Astrocyte (in vitro differentiated cells and primary cell): Measurements from ENCODE around the gene HOXA11. TPM values are rescaled to one million over a fixed set of nuclear protein-coding genes. Genes with fewer than 3 reads are reported as not detected.

Source experiments
- DNase-seq: peaks from one replicate; pipeline ENCODE4 v3.0.0-alpha.2; 2010; ENCODE audit warnings: low read depth
- FAIRE-seq: peaks from 2 replicates; lab custom pipeline; 2011; peaks lifted over from hg19 to GRCh38; lab: Jason Lieb, UNC
- H2AFZ ChIP-seq: 2 replicates; pipeline ENCODE4 v1.6.0; 2012; ENCODE audit warnings: low read depth, low read length, inconsistent platforms
- H3K27ac ChIP-seq: 2 replicates; pipeline ENCODE4 v1.5.1; 2011; ENCODE audit warnings: low read depth, low read length, inconsistent platforms
- H3K27me3 ChIP-seq: 2 replicates; pipeline ENCODE4 v1.6.0; 2011; ENCODE audit warnings: low read length, inconsistent platforms; ENCODE audit not compliant: insufficient read depth
- H3K36me3 ChIP-seq: 2 replicates; pipeline ENCODE4 v1.5.1; 2011; ENCODE audit warnings: low read length, inconsistent platforms; ENCODE audit not compliant: insufficient read depth
- H3K4me1 ChIP-seq: 2 replicates; pipeline ENCODE4 v1.5.1; 2011; ENCODE audit warnings: low read length, inconsistent platforms; ENCODE audit not compliant: insufficient read depth
- H3K4me2 ChIP-seq: 2 replicates; pipeline ENCODE4 v1.6.0; 2012; ENCODE audit warnings: low read length, inconsistent platforms
- H3K4me3 ChIP-seq: 2 replicates; pipeline ENCODE4 v1.5.1; 2011; ENCODE audit warnings: low read depth, mild to moderate bottlenecking, low read length, inconsistent platforms; ENCODE audit not compliant: insufficient read depth
- H3K79me2 ChIP-seq: 2 replicates; pipeline ENCODE4 v1.6.0; 2012; ENCODE audit warnings: mild to moderate bottlenecking, low read length, inconsistent platforms; ENCODE audit not compliant: insufficient read depth
- H3K9ac ChIP-seq: 2 replicates; pipeline ENCODE4 v1.6.0; 2012; ENCODE audit warnings: mild to moderate bottlenecking, low read length, inconsistent platforms
- H3K9me3 ChIP-seq: 2 replicates; pipeline ENCODE4 v1.5.1; 2012; ENCODE audit warnings: low read depth, mild to moderate bottlenecking, low read length, inconsistent platforms; ENCODE audit not compliant: insufficient read depth
- H4K20me1 ChIP-seq: 2 replicates; pipeline ENCODE4 v1.6.0; 2012; ENCODE audit warnings: low read length, inconsistent platforms; ENCODE audit not compliant: insufficient read depth
- H3K27ac Mint-ChIP-seq: one replicate; pipeline ENCODE4 v1.8.0; 2021; ENCODE audit warnings: mild to moderate bottlenecking, mixed read lengths; ENCODE audit not compliant: unreplicated experiment
- H3K27me3 Mint-ChIP-seq: one replicate; pipeline ENCODE4 v1.8.0; 2021; ENCODE audit warnings: low read depth, mixed read lengths; ENCODE audit not compliant: unreplicated experiment
- H3K36me3 Mint-ChIP-seq: one replicate; pipeline ENCODE4 v1.8.0; 2021; ENCODE audit warnings: low read depth, mixed read lengths; ENCODE audit not compliant: unreplicated experiment
- H3K4me1 Mint-ChIP-seq: one replicate; pipeline ENCODE4 v1.8.0; 2021; ENCODE audit warnings: low read depth, mixed read lengths; ENCODE audit not compliant: unreplicated experiment
- H3K4me3 Mint-ChIP-seq: one replicate; pipeline ENCODE4 v1.8.0; 2021; ENCODE audit warnings: mild to moderate bottlenecking, moderate library complexity, mixed read lengths; ENCODE audit not compliant: unreplicated experiment
- H3K9me3 Mint-ChIP-seq: one replicate; pipeline ENCODE4 v1.8.0; 2021; ENCODE audit warnings: mild to moderate bottlenecking, mixed read lengths; ENCODE audit not compliant: unreplicated experiment
- EZH2 ChIP-seq: IDR thresholded peaks from 2 replicates; pipeline ENCODE4 v1.6.1; 2012; ENCODE audit warnings: mild to moderate bottlenecking, low read length, inconsistent platforms; ENCODE audit not compliant: insufficient read depth
- total RNA-seq: library from RNA; stranded (reverse); gene quantifications from 2 replicates; pipeline ENCODE4 v1.2.1, GENCODE V29; 2021
- TF ChIP-seq, protein P1 (sequence below): IDR thresholded peaks from 2 replicates; pipeline ENCODE4 v1.5.1; 2011; ENCODE audit warnings: low read depth, mild to moderate bottlenecking, inconsistent platforms, low read length, moderate library complexity; ENCODE audit not compliant: insufficient read depth

Gene HOXA11
- total RNA-seq, 1 donor from 2014 or later, result not detected

GRCh38 chr7:27164045-27164366 lies 21.0 kb downstream of the HOXA11 start:
- H3K4me3 Mint-ChIP-seq, result no peak overlapping the region
- no peak overlapping the region for H3K27ac ChIP-seq
- no peaks in the 10 kb centered on the region for H3K36me3 Mint-ChIP-seq
- no peaks in the 10 kb centered on the region for H3K36me3 ChIP-seq
- no peaks in the 10 kb centered on the region for H3K4me1 ChIP-seq
- peak overlapping the region; percentile 80 for H3K27ac Mint-ChIP-seq
- no peak overlapping the region for H3K4me2 ChIP-seq
- H3K27me3 ChIP-seq, result peaks cover 94% of the 10 kb centered on the region
- H3K27me3 Mint-ChIP-seq, result peaks cover 81% of the 10 kb centered on the region
- no peak overlapping the region for H3K9ac ChIP-seq
- peaks cover 9% of the 10 kb centered on the region for H3K9me3 ChIP-seq
- peaks cover 25% of the 10 kb centered on the region for H3K9me3 Mint-ChIP-seq
- no peak overlapping the region for H2AFZ ChIP-seq
- DNase-seq (no peak), FAIRE-seq (no peak)
- no peak overlapping the region for H3K4me3 ChIP-seq
- H4K20me1 ChIP-seq, result no peaks in the 10 kb centered on the region
- no peak for TF ChIP-seq EZH2
- TF ChIP-seq, protein P1, sequence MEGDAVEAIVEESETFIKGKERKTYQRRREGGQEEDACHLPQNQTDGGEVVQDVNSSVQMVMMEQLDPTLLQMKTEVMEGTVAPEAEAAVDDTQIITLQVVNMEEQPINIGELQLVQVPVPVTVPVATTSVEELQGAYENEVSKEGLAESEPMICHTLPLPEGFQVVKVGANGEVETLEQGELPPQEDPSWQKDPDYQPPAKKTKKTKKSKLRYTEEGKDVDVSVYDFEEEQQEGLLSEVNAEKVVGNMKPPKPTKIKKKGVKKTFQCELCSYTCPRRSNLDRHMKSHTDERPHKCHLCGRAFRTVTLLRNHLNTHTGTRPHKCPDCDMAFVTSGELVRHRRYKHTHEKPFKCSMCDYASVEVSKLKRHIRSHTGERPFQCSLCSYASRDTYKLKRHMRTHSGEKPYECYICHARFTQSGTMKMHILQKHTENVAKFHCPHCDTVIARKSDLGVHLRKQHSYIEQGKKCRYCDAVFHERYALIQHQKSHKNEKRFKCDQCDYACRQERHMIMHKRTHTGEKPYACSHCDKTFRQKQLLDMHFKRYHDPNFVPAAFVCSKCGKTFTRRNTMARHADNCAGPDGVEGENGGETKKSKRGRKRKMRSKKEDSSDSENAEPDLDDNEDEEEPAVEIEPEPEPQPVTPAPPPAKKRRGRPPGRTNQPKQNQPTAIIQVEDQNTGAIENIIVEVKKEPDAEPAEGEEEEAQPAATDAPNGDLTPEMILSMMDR, result no peak
- H3K4me1 Mint-ChIP-seq, result no peaks in the 10 kb centered on the region
- H3K79me2 ChIP-seq, result no peaks in the 10 kb centered on the region

DNA sequence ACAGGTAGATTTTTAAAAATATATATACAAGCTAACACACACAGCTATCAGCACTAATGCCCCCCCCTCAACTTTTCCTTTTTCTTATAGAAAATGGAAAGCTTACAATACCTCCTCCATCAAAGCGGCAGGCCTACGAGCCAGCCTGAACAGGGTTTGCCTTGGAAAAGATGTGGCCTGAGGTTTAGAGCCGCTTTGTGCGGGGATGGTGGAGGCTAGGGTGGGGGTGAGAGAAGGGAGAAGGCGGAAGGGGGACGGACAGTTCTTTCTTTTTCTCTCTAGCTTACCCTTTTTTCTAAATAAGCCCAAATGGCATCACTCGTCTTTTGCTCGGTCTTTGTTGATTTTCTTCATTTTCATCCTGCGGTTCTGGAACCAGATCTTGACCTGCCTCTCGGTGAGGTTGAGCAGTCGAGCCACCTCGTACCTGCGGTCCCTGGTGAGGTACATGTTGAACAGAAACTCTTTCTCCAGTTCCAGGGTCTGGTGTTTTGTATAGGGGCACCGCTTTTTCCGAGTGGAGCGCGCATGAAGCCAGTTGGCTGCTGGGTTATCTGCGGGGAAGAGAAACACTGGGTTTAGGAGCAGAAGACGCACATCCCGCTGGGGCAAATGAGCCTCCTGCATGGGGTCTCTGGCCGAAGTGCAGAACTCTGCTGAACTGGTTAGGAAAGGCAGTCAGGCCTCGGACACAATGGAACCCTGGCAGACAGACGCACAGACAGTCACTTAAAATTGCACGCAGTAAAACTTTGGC lies 21.6 kb downstream of the HOXA11 start:
- Histone ChIP-seq H3K9me3 (peaks cover 8% of the 10 kb centered on the region), H4K20me1 (no peaks in the 10 kb centered on the region), H3K4me1 (no peaks in the 10 kb centered on the region), H3K27me3 (peaks cover 94% of the 10 kb centered on the region), H3K4me3 (no peak overlapping the region), H3K27ac (no peak overlapping the region), H3K4me2 (no peak overlapping the region), H3K79me2 (no peaks in the 10 kb centered on the region), H2AFZ (no peak overlapping the region), H3K36me3 (no peaks in the 10 kb centered on the region), H3K9ac (no peak overlapping the region)
- Mint-ChIP-seq H3K27me3 (peaks cover 81% of the 10 kb centered on the region), H3K9me3 (peaks cover 25% of the 10 kb centered on the region), H3K4me3 (no peak overlapping the region), H3K4me1 (no peaks in the 10 kb centered on the region), H3K27ac (peak overlapping the region; percentile 80), H3K36me3 (no peaks in the 10 kb centered on the region)
- no peak for TF ChIP-seq EZH2
- TF ChIP-seq, protein P1, result no peak
- FAIRE-seq (no peak), DNase-seq (no peak)

DNA sequence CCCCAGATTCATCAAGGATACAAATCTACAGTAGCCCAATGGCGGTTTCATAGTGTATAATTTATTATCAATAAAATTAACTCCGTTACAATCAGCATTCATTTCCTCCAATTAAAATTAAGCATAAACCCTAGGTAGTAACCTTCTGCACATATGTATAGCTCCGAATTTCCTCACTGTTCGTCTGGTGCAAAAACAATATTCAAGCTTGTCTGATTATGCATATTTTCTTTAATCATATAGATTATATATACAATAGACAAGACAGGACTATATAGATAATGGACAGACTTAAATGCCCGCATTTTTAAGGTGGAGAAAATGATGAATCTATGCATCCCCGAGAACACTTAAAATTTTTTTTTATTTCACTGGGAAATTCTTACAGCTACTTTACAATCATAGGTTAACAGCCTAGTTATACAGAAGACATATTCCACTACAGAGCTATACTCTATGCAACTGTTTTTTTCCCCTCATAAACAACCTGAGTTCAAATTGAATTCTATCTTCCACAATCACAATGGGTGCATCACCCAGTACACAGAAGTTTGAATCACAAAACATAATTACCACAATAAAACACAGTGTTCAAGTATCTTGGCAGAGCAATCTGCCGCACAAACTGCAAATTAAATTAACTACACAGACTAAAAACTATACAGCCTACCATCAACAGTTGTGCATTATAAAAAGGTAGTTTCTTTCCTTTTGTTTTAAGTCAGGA lies 22.3 kb downstream of the HOXA11 start:
- no peaks in the 10 kb centered on the region for H3K4me1 Mint-ChIP-seq
- Histone ChIP-seq H3K4me3 (no peak overlapping the region), H2AFZ (no peak overlapping the region), H3K9me3 (peaks cover 3% of the 10 kb centered on the region), H3K27ac (no peak overlapping the region), H3K4me1 (no peaks in the 10 kb centered on the region), H3K36me3 (no peaks in the 10 kb centered on the region), H3K4me2 (no peak overlapping the region), H3K79me2 (no peaks in the 10 kb centered on the region), H3K9ac (no peak overlapping the region), H3K27me3 (peaks cover 94% of the 10 kb centered on the region), H4K20me1 (no peaks in the 10 kb centered on the region)
- no peak overlapping the region for H3K27ac Mint-ChIP-seq
- DNase-seq (no peak), FAIRE-seq (no peak)
- TF ChIP-seq, protein P1, result no peak
- no peak for TF ChIP-seq EZH2
- no peak overlapping the region for H3K4me3 Mint-ChIP-seq
- no peaks in the 10 kb centered on the region for H3K36me3 Mint-ChIP-seq
- peaks cover 81% of the 10 kb centered on the region for H3K27me3 Mint-ChIP-seq
- H3K9me3 Mint-ChIP-seq, result peaks cover 22% of the 10 kb centered on the region
